GM12891 (cell line): ENCODE results near the gene SLC22A5.

Experiments
- DNase-seq: peaks from one replicate; pipeline ENCODE4 v3.0.0; 2011; ENCODE audit warnings: low spot score; ENCODE audit not compliant: insufficient read length
- FAIRE-seq: peaks from 2 replicates; lab custom pipeline; 2011; peaks lifted over from hg19 to GRCh38; lab: Jason Lieb, UNC
- PAX5 ChIP-seq: IDR thresholded peaks from 2 replicates; pipeline ENCODE4 v1.6.1; 2011; ENCODE audit warnings: low read length, moderate library complexity, mild to moderate bottlenecking; ENCODE audit not compliant: insufficient read depth, severe bottlenecking
- POLR2A ChIP-seq: IDR thresholded peaks from 2 replicates; pipeline ENCODE4 v1.6.1; 2011; ENCODE audit warnings: low read depth, low read length, control low read depth
- POLR2AphosphoS5 ChIP-seq: IDR thresholded peaks from 2 replicates; pipeline ENCODE4 v1.6.1; 2011; ENCODE audit warnings: low read depth, low read length, control low read depth
- POU2F2 ChIP-seq: IDR thresholded peaks from 2 replicates; pipeline ENCODE4 v1.6.1; 2011; ENCODE audit warnings: low read depth, mild to moderate bottlenecking, control low read depth, low read length, moderate library complexity
- SPI1 ChIP-seq: IDR thresholded peaks from 2 replicates; pipeline ENCODE4 v1.6.1; 2011; ENCODE audit warnings: low read depth, low read length, control low read depth
- TAF1 ChIP-seq: IDR thresholded peaks from 2 replicates; pipeline ENCODE4 v1.6.1; 2011; ENCODE audit warnings: low read depth, low read length, control low read depth

The SLC22A5 gene

GRCh38 chr5:132365213-132365612 is 4.3 kb upstream of the SLC22A5 start:
- FAIRE-seq, result no peak
- DNase-seq, result no peak
- TF ChIP-seq POU2F2, result no peak
- TF ChIP-seq PAX5, result no peak
- TF ChIP-seq TAF1, result no peak
- TF ChIP-seq POLR2A, result no peak
- TF ChIP-seq SPI1, result no peak
- no peak for TF ChIP-seq POLR2AphosphoS5

GRCh38 chr5:132368186-132368585 is 1.3 kb upstream of the SLC22A5 start:
- DNase-seq (no peak), FAIRE-seq (no peak)
- TF ChIP-seq TAF1 (no peak), POLR2A (no peak), SPI1 (no peak), PAX5 (no peak), POU2F2 (no peak), POLR2AphosphoS5 (no peak)

- TF ChIP-seq POLR2AphosphoS5 (no peak), PAX5 (no peak)
- no peak for FAIRE-seq
- DNase-seq, result no peak
Measured at GRCh38 chr5:132369007-132369473, 470 bp upstream of the SLC22A5 start.

- TF ChIP-seq SPI1 (no peak), TAF1 (no peak), POLR2A (no peak), POU2F2 (no peak), PAX5 (no peak), POLR2AphosphoS5 (no peak)
- FAIRE-seq, result no peak
- DNase-seq, result no peak
Measured at GRCh38 chr5:132370181-132370970, 866 bp downstream of the SLC22A5 start.

GRCh38 chr5:132370971-132371602 is 1.6 kb downstream of the SLC22A5 start:
- TF ChIP-seq POLR2AphosphoS5 (no peak), SPI1 (no peak), POU2F2 (no peak), TAF1 (no peak), POLR2A (no peak), PAX5 (no peak)
- DNase-seq (no peak), FAIRE-seq (no peak)

GRCh38 chr5:132371603-132371994 is 2.1 kb downstream of the SLC22A5 start:
- no peak for TF ChIP-seq SPI1
- TF ChIP-seq POU2F2, result no peak
- TF ChIP-seq PAX5, result no peak
- TF ChIP-seq TAF1, result no peak
- TF ChIP-seq POLR2AphosphoS5, result no peak
- no peak for TF ChIP-seq POLR2A
- FAIRE-seq (no peak), DNase-seq (no peak)

- TF ChIP-seq POLR2AphosphoS5 (no peak), TAF1 (no peak), POLR2A (no peak), SPI1 (no peak), PAX5 (no peak), POU2F2 (no peak)
- DNase-seq (no peak), FAIRE-seq (no peak)
Measured at GRCh38 chr5:132372127-132372526, 2.6 kb downstream of the SLC22A5 start.

- TF ChIP-seq SPI1 (no peak), PAX5 (no peak), POLR2AphosphoS5 (no peak), POLR2A (no peak), TAF1 (no peak)
- DNase-seq (no peak), FAIRE-seq (no peak)
Measured at GRCh38 chr5:132372542-132372941, 3.0 kb downstream of the SLC22A5 start.

GRCh38 chr5:132375957-132376356 is 6.4 kb downstream of the SLC22A5 start:
- no peak for DNase-seq

More at GRCh38 chr5:132375957-132376356, 6.4 kb downstream of the SLC22A5 start:
- no peak for FAIRE-seq
- TF ChIP-seq POLR2A (no peak), SPI1 (no peak), POU2F2 (no peak), PAX5 (no peak), TAF1 (no peak), POLR2AphosphoS5 (no peak)
